Mucosa of descending colon (tissue), 3 donors: Measurements from ENCODE around the gene LTB4R. TPM values are rescaled to one million over a fixed set of nuclear protein-coding genes. Genes with fewer than 3 reads are reported as not detected.
A peak's percentile ranks its signal among the peaks of the same experiment; 100 is the strongest.

Experiments
- ATAC-seq: fragments of 200-7000 bp; cut with Tn5 transposase; one replicate; pipeline ENCODE4 v1.9.1; 2020; ENCODE audit warnings: mild to moderate bottlenecking, moderate library complexity
- DNase-seq, 3 donors: peaks; one replicate each; pipeline ENCODE4 v3.0.0-alpha.2; 2020
- H3K36me3 ChIP-seq: fragments of 200-600 bp; one replicate; pipeline ENCODE4 v1.8.0; 2021; ENCODE audit warnings: low read depth, mild to moderate bottlenecking
- H3K4me1 ChIP-seq: fragments of 200-600 bp; one replicate; pipeline ENCODE4 v1.8.0; 2021; ENCODE audit warnings: low read depth, mild to moderate bottlenecking
- H3K4me3 ChIP-seq: fragments of 200-600 bp; one replicate; pipeline ENCODE4 v1.8.0; 2021; ENCODE audit warnings: mild to moderate bottlenecking
- H3K9me3 ChIP-seq: fragments of 200-600 bp; one replicate; pipeline ENCODE4 v1.8.0; 2021; ENCODE audit warnings: mild to moderate bottlenecking
- intact Hi-C, 2 donors: fragments of 100-400 bp; cut with DNase I in 1 of 2; cut with micrococcal nuclease in 1 of 2; formaldehyde crosslinking; loops; one replicate each; pipeline versions ENCODE4 v1.11.0 to v1.11.1; 2022; cut with DNase I, micrococcal nuclease
- total RNA-seq, 3 donors: library from RNA; stranded (reverse); fragmentation: NEBNext Ultra II Directional in 2 of 3; extraction: Animal tissue kit (Norgen Biotek cat#: 25700) in 2 of 3; gene quantifications; one replicate each; pipeline versions ENCODE4 v1.2.1 to v1.2.4, GENCODE V29; 2021 to 2023
- TF ChIP-seq, protein P1 (sequence below): fragments of 200-600 bp; IDR thresholded peaks from one replicate; pipeline ENCODE4 v1.8.0; 2022; ENCODE audit warnings: antibody characterized with exemption, mild to moderate bottlenecking
- donor health status: DM: no; HTN: no; CAD: no; lungs with moderate emphysema.
- donor health status: DM: no; HTN: no; CAD: no.
- donor health status: DM: no; HTN: yes; CAD: no.

LTB4R gene
- total RNA-seq, 3 donors from 2014 or later, result 3.4 to 6.1 (median 3.8) TPM

DNA sequence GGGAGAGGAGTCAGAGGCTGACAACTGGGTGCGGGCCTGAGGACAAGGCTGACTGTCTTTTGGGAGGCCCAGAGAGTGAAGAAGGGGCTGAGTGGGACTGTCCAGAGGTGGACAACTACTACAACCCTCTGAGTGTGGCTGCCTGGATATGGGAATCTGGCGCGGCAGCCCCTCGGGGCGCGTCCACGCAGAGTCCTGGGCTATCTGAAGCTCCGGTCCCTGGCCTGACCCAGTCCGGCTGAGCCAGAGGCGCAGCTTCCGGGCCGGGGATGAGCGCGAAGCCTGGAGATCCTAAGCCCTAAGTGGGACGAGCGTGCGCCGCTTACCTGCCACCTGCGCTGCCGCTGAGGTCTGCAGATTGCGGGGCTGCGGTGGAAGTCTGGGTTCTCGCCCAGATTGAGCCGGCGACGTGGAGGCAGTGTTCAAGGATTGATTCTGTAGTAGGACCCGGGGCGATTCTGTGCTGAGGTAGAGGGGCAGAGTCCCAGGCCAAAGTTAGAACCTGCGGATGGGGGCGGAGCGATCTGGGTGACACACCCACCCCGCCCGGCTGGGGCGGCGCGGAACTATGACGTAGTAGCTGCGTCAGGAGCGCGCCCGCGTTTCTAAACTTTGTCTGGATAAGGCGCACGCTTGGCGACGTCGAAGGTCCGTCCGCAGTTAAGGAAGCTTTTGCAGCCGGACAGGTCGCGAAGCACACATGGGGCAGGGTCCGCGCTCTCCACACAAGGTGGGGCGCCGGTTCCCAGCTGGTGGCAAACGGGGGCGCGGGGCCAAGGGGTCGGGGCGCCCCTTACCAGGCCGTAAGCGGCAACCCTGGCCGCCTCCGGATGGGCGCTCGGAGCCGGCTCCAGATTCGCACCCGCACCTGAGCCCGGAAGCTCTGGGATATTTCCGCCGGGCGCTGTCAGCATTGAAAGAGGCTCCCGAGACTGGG, 11.8 kb upstream of the LTB4R start, which contains the start of the genes DHRS1 and NOP9:
TSS of gene DHRS1 (minus strand) at position 526 of the 937 bp plus-strand sequence. CDS start 674 bp downstream, outside the sequence.
TSS of gene NOP9 (plus strand) at position 596 of the 937 bp plus-strand sequence. CDS start at position 701, 105 bp downstream.
- peak within 1 kb of the TSS; percentile 61 for H3K4me3 ChIP-seq
- TF ChIP-seq, protein P1, sequence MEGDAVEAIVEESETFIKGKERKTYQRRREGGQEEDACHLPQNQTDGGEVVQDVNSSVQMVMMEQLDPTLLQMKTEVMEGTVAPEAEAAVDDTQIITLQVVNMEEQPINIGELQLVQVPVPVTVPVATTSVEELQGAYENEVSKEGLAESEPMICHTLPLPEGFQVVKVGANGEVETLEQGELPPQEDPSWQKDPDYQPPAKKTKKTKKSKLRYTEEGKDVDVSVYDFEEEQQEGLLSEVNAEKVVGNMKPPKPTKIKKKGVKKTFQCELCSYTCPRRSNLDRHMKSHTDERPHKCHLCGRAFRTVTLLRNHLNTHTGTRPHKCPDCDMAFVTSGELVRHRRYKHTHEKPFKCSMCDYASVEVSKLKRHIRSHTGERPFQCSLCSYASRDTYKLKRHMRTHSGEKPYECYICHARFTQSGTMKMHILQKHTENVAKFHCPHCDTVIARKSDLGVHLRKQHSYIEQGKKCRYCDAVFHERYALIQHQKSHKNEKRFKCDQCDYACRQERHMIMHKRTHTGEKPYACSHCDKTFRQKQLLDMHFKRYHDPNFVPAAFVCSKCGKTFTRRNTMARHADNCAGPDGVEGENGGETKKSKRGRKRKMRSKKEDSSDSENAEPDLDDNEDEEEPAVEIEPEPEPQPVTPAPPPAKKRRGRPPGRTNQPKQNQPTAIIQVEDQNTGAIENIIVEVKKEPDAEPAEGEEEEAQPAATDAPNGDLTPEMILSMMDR, result no peak
- ATAC-seq, result peak; percentile 96
- H3K9me3 ChIP-seq, result no peaks in the 10 kb centered on the region
- H3K36me3 ChIP-seq, result peaks cover 12% of the 10 kb centered on the region
- intact Hi-C loops, result loop anchor here in 1 of 2 donors (5.0 kb wide), 1 partner anchor 57 kb away; the partner anchor contains the start of gene TINF2
- H3K4me1 ChIP-seq, result peaks cover 26% of the 10 kb centered on the region
- peak; percentile 94 to 97 (median 96) for DNase-seq

DNA sequence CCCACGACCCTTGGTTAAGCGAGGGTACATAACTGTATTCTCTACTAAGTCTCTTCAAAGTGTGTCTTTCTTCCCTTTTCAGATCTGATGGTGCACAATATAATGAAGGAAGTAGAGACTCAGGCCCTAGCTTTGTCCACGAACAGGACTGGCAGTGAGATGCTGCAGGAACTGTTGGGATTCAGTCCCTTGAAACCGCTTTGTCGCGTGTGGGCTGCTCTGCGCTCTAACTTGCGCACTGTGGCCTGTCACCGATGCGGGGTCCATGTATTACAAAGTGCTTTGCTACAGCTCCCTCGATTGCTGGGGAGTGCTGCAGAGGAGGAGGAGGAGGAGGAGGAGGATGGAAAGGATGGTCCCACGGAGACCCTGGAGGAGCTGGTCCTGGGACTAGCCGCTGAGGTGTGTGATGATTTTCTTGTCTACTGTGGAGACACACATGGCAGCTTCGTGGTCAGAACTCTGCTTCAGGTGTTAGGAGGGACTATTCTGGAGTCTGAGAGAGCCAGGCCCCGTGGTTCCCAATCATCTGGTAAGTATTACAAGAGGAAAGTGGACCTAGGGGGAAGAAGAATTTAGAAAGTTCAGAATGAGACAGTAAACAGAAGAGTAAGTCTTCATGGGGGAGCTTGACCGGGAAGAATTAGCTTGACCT, 10.8 kb upstream of the LTB4R start:
- ATAC-seq, result no peak
- intact Hi-C loops, result no loop called here
- TF ChIP-seq, protein P1, result no peak
- Histone ChIP-seq H3K4me1 (peaks cover 26% of the 10 kb centered on the region), H3K4me3 (peak overlapping the region; percentile 61), H3K36me3 (peaks cover 12% of the 10 kb centered on the region), H3K9me3 (no peaks in the 10 kb centered on the region)
- no peak for DNase-seq

DNA sequence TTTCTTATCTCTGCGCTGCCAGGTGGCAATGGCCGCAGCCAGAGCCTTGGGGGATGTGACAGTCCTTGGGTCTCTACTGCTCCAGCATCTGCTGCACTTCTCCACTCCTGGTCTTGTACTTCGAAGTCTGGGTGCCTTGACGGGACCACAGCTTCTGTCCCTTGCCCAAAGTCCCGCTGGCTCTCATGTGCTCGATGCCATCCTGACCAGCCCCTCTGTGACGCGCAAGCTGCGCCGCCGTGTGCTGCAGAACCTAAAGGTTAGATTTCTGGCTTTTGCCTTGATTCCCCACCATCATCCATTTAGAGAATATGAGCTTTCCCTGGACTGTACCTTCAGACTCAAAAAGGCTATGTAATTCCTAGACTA, 7.3 kb upstream of the LTB4R start:
- DNase-seq, result no peak
- Histone ChIP-seq H3K36me3 (peaks cover 8% of the 10 kb centered on the region), H3K9me3 (no peaks in the 10 kb centered on the region), H3K4me3 (no peak overlapping the region), H3K4me1 (peaks cover 26% of the 10 kb centered on the region)
- no peak for ATAC-seq
- intact Hi-C loops, result no loop called here
- TF ChIP-seq, protein P1, result no peak

DNA sequence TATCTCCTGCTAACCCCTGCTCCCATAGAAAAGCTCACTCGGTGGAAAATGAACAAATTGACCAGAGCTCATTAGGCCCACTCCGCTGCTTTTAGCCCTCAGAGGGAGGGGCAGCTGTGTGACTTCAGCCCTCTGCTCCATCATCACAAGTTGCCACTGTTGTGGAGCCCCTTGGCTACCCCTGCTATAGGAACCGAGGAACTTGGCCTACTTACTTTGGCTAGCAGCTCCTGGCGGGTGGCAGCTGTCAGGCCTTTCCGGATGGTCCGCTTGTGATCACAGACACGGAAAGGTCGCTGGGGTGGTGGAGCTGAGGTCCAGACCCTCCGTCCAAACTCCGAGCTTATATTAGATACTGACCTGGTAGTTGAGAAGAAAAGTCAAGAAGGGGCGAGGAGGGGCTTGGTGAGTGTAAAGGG, 4.1 kb upstream of the LTB4R start:
- intact Hi-C loops, result no loop called here
- TF ChIP-seq, protein P1, result no peak
- no peaks in the 10 kb centered on the region for H3K9me3 ChIP-seq
- ATAC-seq (no peak), DNase-seq (peak in 1 of 3 donors; percentile 24)
- H3K4me3 ChIP-seq, result no peak overlapping the region
- peaks cover 8% of the 10 kb centered on the region for H3K36me3 ChIP-seq
- H3K4me1 ChIP-seq, result peaks cover 42% of the 10 kb centered on the region

DNA sequence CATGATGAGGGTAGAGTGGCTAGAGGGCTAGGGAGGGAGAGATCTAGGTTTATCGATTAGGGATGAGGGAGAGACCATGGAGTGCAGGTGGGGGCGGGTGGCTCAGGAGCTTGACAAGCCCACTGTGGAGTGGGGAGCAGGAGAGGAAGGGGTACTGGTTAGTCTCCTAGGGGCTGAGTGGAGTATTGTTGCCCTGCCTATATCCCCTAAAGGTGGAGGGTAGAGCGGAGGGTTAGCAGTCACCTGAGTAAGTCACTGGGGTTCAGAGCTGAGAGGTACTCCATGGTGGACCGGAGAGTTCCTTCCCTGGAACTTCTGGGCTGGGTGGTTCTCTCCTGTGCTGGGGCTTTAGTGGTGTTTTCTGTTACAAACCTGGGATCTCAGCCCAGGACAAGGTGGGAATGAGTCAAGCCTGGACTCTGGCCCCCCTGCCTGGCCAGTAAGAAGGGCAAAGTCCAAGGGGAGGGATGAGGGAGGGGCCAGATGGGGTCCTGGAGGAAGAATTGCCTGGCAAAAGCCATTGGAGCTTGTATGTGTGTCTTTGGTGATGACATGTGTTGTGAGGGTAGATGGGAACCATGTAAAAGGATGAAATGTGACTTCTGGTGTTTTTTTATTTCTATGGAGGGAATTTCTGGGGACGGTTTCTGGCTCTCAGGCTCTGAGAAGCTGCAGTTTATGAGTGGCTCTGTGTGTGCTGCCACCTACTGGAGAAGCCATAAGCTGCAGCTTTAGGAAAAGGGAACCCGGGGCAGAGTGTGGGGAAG, 3.5 kb upstream of the LTB4R start, which contains the start of gene CIDEB:
TSS of gene CIDEB (minus strand) at position 403 of the 767 bp plus-strand sequence. CDS start at position 284, 119 bp downstream.
- peak in 2 of 3 donors; percentile 84 to 88 for DNase-seq
- H3K4me1 ChIP-seq, result peaks cover 45% of the 10 kb centered on the region
- ATAC-seq, result peak; percentile 69
- intact Hi-C loops, result no loop called here
- TF ChIP-seq, protein P1, result peak; percentile 94
- H3K9me3 ChIP-seq, result no peaks in the 10 kb centered on the region
- no peak within 1 kb of the TSS for H3K4me3 ChIP-seq
- H3K36me3 ChIP-seq, result peaks cover 8% of the 10 kb centered on the region
